ENCODE results near the gene KCNJ5. TPM values are rescaled to one million over a fixed set of nuclear protein-coding genes. Genes with fewer than 3 reads are reported as not detected.

Gene KCNJ5
- total and polyA plus RNA-seq, 2 of the 4 experiments (the other 2 are of a cell fraction), result 0.07 to 0.18 TPM

DNA sequence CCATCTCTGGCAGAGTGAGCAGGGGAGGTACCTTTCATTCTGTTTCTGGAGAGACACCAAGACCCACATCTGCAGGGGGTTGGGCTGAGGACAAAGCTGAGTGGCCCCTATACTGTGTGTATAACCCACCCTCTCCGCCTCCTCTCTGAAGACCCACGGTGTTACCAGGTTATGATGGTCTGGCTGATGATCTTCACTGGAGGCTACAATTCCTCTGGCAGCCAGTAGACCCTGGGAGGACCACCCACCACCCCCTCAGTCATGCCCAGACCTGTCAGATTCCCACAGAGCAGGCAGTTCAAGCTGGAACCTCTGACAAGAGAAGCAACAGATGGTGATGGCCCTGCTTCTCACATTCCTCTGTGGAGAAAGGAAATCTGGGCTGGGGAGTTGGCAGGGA, 12.7 kb upstream of the KCNJ5 start:
- Histone ChIP-seq H3K36me3 (ENCODE audit: control insufficient read depth, insufficient read depth, low read length) (no peaks in the 10 kb centered on the region), H4K20me1 (ENCODE audit: insufficient read depth, low read length) (no peaks in the 10 kb centered on the region), H4K8ac (ENCODE audit: low read depth in 2 of 2, low read length in 2 of 2) (no peak overlapping the region), H3K4me3 (ENCODE audit: insufficient read depth, low read depth, low read length) (no peak overlapping the region), H3K9ac (ENCODE audit: low read depth, low read length) (no peak overlapping the region), H2AK5ac (ENCODE audit: low read depth, low read length) (no peak overlapping the region), H3K4ac (ENCODE audit: low read depth, low read length) (no peak overlapping the region), H2BK5ac (ENCODE audit: low read depth, low read length, poor library complexity, severe bottlenecking) (no peak overlapping the region), H3K79me1 (ENCODE audit: low read depth in 1 of 2, low read length in 2 of 2) (no peaks in the 10 kb centered on the region), H4K5ac (ENCODE audit: low read depth, low read length) (no peak overlapping the region), H3K9me3 (ENCODE audit: control insufficient read depth, insufficient read depth, low read length) (no peaks in the 10 kb centered on the region), H3K4me1 (ENCODE audit: control insufficient read depth, insufficient read depth, low read length) (no peaks in the 10 kb centered on the region), H3K23ac (ENCODE audit: low read depth, low read length) (no peak overlapping the region), H2BK120ac (ENCODE audit: low read depth, low read length) (no peak overlapping the region), H3K27ac (ENCODE audit: insufficient read depth, low read length) (no peak overlapping the region), H2AK9ac (replicated peaks; ENCODE audit: low read depth, low read length, poor library complexity) (no peak overlapping the region), H3K9me1 (ENCODE audit: insufficient read depth, low read length) (no peaks in the 10 kb centered on the region), H2BK20ac (ENCODE audit: low read depth, low read length) (no peak overlapping the region), H3K27me3 (ENCODE audit: control insufficient read depth, insufficient read depth, low read length) (peaks cover 77% of the 10 kb centered on the region), H2BK15ac (ENCODE audit: low read depth, low read length) (no peak overlapping the region), H3K14ac (replicated peaks; ENCODE audit: low read depth, low read length) (no peak overlapping the region), H4K91ac (ENCODE audit: insufficient read depth, low read depth, low read length) (no peak overlapping the region), H3K4me2 (ENCODE audit: low read depth, low read length) (no peak overlapping the region), H3K56ac (ENCODE audit: extremely low read depth, insufficient read depth, low read length) (no peak overlapping the region), H3K18ac (ENCODE audit: low read depth, low read length) (no peak overlapping the region), H2AFZ (replicated peaks; ENCODE audit: low read length, poor library complexity) (no peak overlapping the region)
- no TSS peak for BruUV-seq (replicated peaks)
- POLR2A ChIA-PET (ENCODE audit: unreplicated experiment), result no interaction called here
- in situ Hi-C loops (cut with MboI; ENCODE audit: low sequenced_read_pairs), result no loop called here
- CTCF ChIA-PET, result no interaction called here
- intact Hi-C loops (cut with micrococcal nuclease), result no loop called here
- no peak for ATAC-seq (ENCODE audit: low read depth)
- no CpG with 5 or more reads among the region's 2 CpGs for WGBS, 2 experiments (ENCODE audit: extremely low coverage in 2 of 2, insufficient read length in 1 of 2)
- dilution Hi-C loops (cut with HindIII; ENCODE audit: low sequenced_read_pairs, unreplicated experiment), result no loop called here
- TF ChIP-seq MAFK (IDR thresholded peaks at IDR 0.05; ENCODE audit: low read depth, low read length), result no peak
- no peak for TF ChIP-seq SMC3 (IDR thresholded peaks at IDR 0.05; ENCODE audit: low read depth, low read length)
- no peak for TF ChIP-seq MXI1 (IDR thresholded peaks at IDR 0.05; ENCODE audit: borderline replicate concordance, low read depth, low read length)
- TF ChIP-seq BHLHE40 (IDR thresholded peaks at IDR 0.05; ENCODE audit: low read depth, low read length), result no peak
- no peak for TF ChIP-seq POLR2A (IDR thresholded peaks at IDR 0.05; ENCODE audit: low read depth, low read length)
- no peak for TF ChIP-seq FOS (IDR thresholded peaks at IDR 0.05; ENCODE audit: low read depth, low read length)
- no peak for TF ChIP-seq RFX5 (IDR thresholded peaks at IDR 0.05; ENCODE audit: low read depth, low read length)
- TF ChIP-seq, protein P1, sequence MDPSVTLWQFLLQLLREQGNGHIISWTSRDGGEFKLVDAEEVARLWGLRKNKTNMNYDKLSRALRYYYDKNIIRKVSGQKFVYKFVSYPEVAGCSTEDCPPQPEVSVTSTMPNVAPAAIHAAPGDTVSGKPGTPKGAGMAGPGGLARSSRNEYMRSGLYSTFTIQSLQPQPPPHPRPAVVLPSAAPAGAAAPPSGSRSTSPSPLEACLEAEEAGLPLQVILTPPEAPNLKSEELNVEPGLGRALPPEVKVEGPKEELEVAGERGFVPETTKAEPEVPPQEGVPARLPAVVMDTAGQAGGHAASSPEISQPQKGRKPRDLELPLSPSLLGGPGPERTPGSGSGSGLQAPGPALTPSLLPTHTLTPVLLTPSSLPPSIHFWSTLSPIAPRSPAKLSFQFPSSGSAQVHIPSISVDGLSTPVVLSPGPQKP (IDR thresholded peaks at IDR 0.05; ENCODE audit: borderline replicate concordance, low read depth, low read length), result no peak
- no peak for TF ChIP-seq RCOR1 (IDR thresholded peaks at IDR 0.05; ENCODE audit: insufficient replicate concordance, low read length)
- no peak for TF ChIP-seq MAZ (IDR thresholded peaks at IDR 0.05; ENCODE audit: borderline replicate concordance, low read depth, low read length)
- TF ChIP-seq CHD1 (IDR thresholded peaks at IDR 0.05; ENCODE audit: low read depth, low read length), result no peak
- no peak for TF ChIP-seq NFE2L2 (IDR thresholded peaks at IDR 0.05; ENCODE audit: low read depth, low read length)
- TF ChIP-seq RAD21 (IDR thresholded peaks at IDR 0.05; ENCODE audit: low read length), result no peak
- TF ChIP-seq CEBPB (IDR thresholded peaks at IDR 0.05; ENCODE audit: low read depth, low read length), result no peak
- TF ChIP-seq, protein P2, sequence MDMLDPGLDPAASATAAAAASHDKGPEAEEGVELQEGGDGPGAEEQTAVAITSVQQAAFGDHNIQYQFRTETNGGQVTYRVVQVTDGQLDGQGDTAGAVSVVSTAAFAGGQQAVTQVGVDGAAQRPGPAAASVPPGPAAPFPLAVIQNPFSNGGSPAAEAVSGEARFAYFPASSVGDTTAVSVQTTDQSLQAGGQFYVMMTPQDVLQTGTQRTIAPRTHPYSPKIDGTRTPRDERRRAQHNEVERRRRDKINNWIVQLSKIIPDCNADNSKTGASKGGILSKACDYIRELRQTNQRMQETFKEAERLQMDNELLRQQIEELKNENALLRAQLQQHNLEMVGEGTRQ (IDR thresholded peaks at IDR 0.05; ENCODE audit: low read depth, low read length), result no peak
- TF ChIP-seq, protein P3, sequence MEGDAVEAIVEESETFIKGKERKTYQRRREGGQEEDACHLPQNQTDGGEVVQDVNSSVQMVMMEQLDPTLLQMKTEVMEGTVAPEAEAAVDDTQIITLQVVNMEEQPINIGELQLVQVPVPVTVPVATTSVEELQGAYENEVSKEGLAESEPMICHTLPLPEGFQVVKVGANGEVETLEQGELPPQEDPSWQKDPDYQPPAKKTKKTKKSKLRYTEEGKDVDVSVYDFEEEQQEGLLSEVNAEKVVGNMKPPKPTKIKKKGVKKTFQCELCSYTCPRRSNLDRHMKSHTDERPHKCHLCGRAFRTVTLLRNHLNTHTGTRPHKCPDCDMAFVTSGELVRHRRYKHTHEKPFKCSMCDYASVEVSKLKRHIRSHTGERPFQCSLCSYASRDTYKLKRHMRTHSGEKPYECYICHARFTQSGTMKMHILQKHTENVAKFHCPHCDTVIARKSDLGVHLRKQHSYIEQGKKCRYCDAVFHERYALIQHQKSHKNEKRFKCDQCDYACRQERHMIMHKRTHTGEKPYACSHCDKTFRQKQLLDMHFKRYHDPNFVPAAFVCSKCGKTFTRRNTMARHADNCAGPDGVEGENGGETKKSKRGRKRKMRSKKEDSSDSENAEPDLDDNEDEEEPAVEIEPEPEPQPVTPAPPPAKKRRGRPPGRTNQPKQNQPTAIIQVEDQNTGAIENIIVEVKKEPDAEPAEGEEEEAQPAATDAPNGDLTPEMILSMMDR (conservative IDR thresholded peaks at IDR 0.05; ENCODE audit: low read depth, low read length), result no peak
- no peak for DNase-seq
